NCI-H128 (cell line): ENCODE measurements around the gene NXPH1.
A peak's percentile ranks its signal among the peaks of the same experiment; 100 is the strongest.

Experiments
- DNase-seq: peaks from one replicate; lab custom pipeline; 2025; ENCODE audit not compliant: unreplicated experiment; lab: John Stamatoyannopoulos, UW

NXPH1 gene

DNA sequence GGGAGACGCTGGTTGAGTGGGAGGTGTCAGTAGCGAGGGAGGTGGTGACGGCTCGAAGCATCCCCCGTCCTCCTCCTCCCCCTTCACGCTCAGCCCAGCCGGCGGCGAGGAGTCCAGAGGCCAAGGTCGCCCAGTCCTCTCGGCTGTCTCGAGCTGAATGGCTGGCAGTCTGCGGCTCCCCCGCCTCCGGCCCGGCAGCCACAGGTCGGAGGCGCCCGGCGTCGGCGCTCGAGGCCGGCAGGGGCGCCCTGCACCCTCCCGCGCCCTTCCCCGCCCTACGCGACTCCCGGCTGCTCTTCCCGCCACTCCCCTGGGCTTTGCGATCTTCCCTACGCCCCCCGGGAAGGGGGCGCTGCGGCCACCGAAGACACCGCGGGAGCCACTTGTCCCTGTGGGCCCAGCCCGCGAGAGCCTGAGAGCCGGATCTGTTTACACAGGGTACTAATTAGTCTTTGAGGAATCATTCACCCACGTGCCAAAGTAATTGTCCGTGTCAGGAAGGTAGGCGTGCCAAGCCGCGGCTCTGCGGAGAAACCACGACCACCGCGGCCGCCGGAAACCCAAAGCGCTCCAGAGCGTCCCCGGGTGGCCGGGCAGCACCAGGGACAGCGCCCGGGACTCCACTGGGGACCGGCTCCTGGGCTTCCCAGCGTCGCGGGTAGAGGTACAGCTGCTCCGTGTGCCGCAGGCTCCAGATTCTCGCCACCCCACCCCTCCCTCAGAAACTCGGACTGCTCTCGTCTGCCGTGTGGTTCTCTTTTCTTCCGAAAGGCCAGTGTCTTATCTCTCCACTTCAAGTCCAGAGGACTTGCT, at the start of gene NXPH1:
Gene NXPH1 (plus strand): TSS at position 133 of the 813 bp plus-strand sequence.
- DNase-seq = peak; percentile 40

DNA sequence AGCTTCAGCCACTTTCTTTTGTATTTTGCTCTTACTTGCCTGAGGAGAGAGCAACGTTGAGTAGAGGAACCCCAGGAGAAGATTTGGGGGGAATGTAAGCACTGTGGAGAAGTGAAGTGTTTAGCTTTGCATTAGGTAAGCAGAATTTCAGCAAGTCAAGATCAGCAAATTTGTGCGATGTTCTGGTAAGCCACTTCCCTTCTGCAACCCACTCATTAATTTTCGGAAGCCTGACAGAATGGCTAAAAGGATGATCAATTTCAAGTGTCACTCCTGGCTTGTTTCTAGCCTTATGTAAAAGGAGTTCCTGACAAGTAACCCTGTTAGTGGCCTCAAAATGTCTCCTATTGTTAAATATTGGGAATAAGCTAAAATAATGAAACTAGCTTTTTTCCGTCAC, 48.5 kb upstream of the NXPH1 start:
- no peak for DNase-seq

GRCh38 chr7:8386926-8387550, 46.4 kb upstream of the NXPH1 start:
- DNase-seq = no peak

- DNase-seq = no peak
Observed at GRCh38 chr7:8387551-8388256, 45.7 kb upstream of the NXPH1 start.

GRCh38 chr7:8388257-8388625, 45.2 kb upstream of the NXPH1 start:
- no peak for DNase-seq

DNA sequence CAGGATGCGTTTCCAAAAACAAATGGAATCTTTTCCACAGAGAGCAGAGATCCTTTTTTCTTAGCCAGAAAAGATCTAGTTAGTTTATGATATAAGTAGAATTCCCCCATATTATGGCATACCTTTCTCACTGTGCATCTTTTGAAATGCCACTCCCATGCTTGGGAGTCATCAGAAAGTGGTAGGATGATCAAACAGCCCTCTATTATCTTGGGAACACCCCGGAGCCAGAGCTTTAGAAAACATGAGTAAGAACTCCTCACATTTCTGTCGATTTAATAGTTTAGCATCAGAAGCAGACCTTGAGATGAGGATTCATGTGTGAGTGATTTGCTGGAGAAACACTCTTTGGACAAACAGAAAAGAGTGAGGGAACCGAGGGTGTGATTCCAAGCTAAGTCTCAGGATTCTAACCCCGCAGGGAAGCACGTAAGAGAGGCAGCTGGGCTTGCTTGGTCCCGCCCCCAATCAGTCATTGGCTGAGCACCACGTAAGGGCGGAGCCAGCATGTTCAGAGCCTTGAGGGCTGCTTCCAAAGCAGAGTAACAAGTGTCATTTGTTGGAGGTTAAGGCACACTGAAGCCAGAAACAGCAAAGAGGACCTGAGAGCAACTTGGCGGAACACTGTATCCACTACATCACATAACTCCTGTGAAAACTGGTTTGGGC, 43.7 kb upstream of the NXPH1 start:
- DNase-seq = no peak

DNA sequence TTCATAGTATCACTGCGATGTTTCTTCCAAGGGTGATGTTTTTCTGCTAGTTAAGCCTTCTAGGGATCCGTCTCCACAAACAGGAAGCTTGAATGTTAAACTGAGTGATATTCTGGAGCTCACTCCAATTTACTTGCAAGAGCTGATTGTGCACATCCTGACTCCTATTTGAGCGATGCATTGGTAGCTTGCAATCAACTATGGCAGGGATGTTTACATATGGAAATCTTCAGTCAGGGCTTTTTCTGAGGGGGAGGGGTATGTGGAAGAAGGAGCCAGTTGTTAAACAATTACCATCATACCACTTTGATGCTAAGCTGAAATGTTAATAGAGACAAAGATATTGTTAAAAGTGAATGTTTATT, 43.2 kb upstream of the NXPH1 start:
- no peak for DNase-seq

DNA sequence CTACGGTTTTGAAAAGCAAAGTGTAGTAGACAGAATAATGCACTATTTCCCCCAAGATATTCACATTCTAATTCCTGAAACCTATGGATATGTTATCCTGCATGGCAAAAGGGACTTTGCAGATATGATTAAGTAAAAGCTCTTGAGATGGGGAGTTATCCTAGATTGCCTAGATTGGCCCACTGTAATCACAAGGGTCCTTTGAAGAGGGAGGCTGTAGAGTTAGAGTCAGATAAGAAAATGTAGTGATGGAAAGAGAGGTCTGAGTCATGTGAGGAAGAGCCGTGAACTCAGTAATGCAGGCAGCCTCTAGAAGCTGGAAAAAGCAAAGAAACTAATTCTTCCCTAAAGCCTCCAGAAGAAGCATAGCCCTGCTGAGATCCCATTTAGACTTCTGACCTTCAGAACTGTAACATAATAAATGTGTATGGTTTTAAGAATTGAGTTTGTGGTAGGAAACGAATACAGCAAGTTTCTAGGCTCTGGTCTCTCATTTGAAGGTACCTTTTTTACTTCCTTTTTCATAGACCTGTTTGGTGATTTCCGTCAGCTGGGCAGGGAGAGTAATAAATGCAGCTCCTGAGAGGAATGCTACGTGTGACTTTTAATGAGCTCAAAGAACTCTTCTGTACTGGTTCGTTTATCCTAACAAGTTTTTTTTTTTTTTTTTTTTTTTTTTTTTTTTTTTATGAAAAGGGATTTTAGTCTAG, 41.9 kb upstream of the NXPH1 start:
- no peak for DNase-seq

DNA sequence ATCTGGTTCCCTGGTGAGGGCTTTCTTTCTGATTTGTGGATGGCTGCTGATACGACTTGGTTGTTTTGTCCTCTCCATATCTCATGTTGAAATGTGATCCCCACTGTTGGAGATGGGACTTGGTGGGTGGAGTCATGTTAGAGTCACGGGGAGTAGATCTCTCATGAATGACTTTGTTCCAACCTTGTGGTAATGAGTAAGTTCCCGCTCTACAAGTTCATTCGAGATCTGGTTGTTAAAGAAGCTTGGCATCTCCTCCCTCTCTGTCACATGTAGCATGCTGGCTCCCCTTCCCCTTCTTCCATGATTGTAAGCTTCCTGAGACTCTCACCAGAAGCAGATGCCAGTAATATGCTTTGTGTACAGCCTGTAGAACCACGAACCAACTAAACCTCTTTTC, 37.1 kb upstream of the NXPH1 start:
- DNase-seq = no peak

DNA sequence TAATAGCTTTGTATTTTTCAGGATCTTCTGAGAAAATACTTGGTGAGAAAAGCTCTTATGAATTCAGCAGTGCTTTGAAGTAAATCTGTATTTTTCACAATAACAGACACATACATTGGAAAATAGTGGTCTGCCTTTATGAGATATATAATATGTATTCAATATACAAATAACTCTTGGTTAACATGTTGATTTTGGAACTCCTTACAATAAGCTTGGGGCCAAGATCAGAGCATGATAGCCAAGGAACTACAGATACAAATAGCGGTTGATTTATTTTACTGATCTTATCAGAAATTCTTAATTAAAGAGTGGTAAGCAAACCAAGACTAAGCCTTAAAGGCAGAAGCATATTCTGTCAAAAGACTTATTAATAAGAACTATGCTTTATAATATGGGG, 24.5 kb upstream of the NXPH1 start:
- no peak for DNase-seq

DNA sequence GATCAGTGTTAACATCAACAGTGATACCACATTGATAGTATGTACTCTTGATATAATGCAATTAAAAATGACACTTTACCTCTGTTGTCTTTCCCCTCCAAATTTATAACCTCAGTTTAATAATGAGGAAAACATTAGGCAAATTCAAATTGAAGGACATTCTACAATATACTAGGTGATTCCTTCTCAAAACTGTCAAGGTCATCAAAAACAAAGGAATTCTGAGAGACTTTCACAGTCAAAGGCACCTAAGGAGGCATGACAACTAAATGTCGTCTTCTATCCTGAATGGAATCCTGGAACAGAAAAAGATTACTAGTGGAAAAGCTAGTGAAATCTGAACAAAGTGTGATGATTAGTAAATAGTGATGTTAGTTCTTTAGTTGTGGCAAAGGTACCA, 22.3 kb upstream of the NXPH1 start:
- DNase-seq = no peak

- DNase-seq = no peak
Observed at GRCh38 chr7:8413600-8413999, 19.8 kb upstream of the NXPH1 start.

DNA sequence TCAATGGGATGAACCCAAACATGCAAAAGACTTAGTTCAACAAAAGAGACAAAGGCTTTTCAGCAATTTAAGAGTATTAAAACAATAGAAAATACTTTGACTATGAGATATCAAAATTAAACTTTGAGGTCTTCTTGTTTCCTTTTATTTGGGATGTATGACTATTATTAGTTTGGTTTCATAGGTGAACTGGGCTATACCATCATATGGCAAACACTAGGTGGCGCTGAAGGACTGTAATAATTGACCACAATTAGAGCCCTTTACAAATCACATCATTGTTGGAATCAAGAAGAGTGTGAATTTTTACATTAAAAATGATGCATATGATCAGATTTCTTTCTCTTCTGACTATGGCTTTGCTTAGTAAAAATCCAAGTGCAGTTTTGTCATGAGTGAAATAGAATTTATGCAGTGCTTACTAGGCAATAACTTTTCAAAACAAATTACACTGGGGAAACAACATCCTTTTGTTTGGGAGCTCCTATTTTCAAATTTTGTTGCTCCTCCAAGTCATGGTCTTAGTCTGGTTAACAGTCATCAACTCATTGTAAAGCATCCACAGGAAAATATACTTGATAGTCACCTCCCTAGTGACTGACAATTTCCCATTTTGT, 14.7 kb upstream of the NXPH1 start:
- peak; percentile 61 for DNase-seq

DNA sequence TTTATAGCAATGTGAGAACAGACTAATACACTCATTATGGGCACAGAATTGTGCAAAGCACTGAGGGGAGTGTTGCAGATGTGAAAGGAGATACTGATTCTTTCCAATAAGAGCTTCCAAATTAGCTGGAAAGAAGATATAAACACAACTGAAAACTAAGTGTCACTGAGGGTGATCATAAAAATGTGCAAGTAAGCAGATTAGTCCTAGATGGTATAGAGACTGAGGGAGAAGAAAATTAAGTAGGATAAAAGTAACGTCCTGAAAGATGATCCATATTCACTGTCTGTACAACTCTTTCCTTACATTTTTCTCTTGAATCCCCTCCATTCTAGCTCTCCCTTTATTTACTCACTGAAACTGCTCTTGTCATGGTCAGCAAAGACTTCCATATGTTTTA, 11.2 kb upstream of the NXPH1 start:
- DNase-seq = no peak

GRCh38 chr7:8423057-8423456, 10.4 kb upstream of the NXPH1 start:
- DNase-seq = no peak

GRCh38 chr7:8425223-8425622, 8.2 kb upstream of the NXPH1 start:
- DNase-seq = no peak

GRCh38 chr7:8430643-8431042, 2.8 kb upstream of the NXPH1 start:
- no peak for DNase-seq

GRCh38 chr7:8434290-8435002, 1.0 kb downstream of the NXPH1 start:
- no peak for DNase-seq

DNA sequence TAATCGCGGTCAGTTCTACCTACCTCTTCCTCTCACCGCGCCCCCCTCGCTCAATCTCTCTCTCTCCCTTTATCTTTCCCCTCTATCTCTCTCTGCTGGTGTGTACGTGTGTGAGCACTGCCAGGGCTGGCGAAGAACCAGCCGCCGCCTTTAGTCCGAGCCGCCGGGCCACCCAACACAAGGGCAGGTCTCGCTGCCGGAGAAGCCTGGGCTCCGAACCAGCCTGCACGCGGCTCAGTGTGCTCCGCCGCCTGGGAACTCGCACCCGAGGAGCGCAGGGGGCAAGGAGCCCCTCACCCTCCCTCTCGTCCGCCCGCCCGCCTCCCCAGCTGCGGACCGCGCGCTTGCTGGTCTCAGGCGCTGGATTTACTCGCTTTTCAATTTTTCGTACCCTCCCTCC, 1.7 kb downstream of the NXPH1 start:
- DNase-seq = no peak
